ENCODE measurements around the gene OPN1SW. TPM values are rescaled to one million over a fixed set of nuclear protein-coding genes. Genes with fewer than 3 reads are reported as not detected.

The OPN1SW gene
- polyA plus RNA-seq, 1 experiment = not detected

DNA sequence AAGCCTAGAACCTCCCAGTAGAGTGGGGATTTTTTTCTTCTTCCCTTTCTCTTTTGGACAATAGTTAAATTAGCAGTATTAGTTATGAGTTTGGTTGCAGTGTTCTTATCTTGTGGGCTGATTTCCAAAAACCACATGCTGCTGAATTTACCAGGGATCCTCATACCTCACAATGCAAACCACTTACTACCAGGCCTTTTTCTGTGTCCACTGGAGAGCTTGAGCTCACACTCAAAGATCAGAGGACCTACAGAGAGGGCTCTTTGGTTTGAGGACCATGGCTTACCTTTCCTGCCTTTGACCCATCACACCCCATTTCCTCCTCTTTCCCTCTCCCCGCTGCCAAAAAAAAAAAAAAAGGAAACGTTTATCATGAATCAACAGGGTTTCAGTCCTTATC lies 5.4 kb downstream of the OPN1SW start:
- DNase-seq (ENCODE audit: low read depth, low spot score) = no peak
- Histone ChIP-seq H3K9me3 (ENCODE audit: control insufficient read depth, insufficient read depth, low read length) (peaks cover 1% of the 10 kb centered on the region; the same call in 1 of the 2 replicates), H3K27ac (ENCODE audit: low read depth, low read length) (no peak overlapping the region), H3K4me3 (ENCODE audit: low read depth, low read length) (no peak overlapping the region), H3K27me3 (ENCODE audit: control insufficient read depth, insufficient read depth, low read length) (no peaks in the 10 kb centered on the region)
- POLR2A ChIA-PET = no interaction called here
- TF ChIP-seq, protein P1, sequence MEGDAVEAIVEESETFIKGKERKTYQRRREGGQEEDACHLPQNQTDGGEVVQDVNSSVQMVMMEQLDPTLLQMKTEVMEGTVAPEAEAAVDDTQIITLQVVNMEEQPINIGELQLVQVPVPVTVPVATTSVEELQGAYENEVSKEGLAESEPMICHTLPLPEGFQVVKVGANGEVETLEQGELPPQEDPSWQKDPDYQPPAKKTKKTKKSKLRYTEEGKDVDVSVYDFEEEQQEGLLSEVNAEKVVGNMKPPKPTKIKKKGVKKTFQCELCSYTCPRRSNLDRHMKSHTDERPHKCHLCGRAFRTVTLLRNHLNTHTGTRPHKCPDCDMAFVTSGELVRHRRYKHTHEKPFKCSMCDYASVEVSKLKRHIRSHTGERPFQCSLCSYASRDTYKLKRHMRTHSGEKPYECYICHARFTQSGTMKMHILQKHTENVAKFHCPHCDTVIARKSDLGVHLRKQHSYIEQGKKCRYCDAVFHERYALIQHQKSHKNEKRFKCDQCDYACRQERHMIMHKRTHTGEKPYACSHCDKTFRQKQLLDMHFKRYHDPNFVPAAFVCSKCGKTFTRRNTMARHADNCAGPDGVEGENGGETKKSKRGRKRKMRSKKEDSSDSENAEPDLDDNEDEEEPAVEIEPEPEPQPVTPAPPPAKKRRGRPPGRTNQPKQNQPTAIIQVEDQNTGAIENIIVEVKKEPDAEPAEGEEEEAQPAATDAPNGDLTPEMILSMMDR (IDR thresholded peaks at IDR 0.05; ENCODE audit: low read depth, low read length) = no peak
- CTCF ChIA-PET = interaction anchor here (0.6 kb wide), 1 partner anchor 31 kb away, joined by 3 read pairs; the partner anchor contains the start of gene CALU

DNA sequence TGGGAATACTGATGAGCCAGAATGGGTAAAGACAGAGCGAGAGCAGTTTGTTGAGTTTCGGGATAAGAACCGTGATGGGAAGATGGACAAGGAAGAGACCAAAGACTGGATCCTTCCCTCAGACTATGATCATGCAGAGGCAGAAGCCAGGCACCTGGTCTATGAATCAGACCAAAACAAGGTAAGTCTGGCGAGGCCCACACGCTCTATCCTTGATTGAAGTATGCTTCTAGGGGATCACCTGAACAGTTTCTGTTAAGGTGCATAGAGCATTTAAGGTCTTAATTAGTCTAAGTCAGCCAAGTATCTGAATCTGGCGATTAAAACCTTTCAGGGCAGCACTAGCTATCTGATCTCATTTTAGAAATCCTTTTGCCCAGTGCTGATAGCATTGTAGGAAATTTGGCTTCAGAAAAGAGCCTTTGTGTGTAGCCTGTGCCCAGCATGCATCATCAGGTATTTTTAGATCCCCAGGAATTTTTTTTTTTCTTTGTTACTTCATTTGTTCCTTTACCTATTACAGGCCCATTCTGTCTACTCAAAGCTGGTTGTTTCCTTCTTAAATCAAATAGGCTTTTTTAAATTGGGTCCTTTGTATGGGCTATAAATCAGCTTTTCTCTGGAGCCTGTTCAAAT lies 8.0 kb downstream of the OPN1SW start:
- ChIA-PET CTCF (interaction anchor here (0.8 kb wide), 1 partner anchor 95 kb away, joined by 3 read pairs; the partner anchor contains the start of gene ATP6V1F), POLR2A (interaction anchor here (1.2 to 1.6 kb wide), 2 partner anchors 9 to 29 kb away, joined by 3 to 4 read pairs; no protein-coding TSS in a partner anchor)
- TF ChIP-seq, protein P1 (IDR thresholded peaks at IDR 0.05; ENCODE audit: low read depth, low read length) = no peak
- Histone ChIP-seq H3K27ac (ENCODE audit: low read depth, low read length) (no peak overlapping the region), H3K9me3 (ENCODE audit: control insufficient read depth, insufficient read depth, low read length) (no peaks in the 10 kb centered on the region), H3K4me3 (ENCODE audit: low read depth, low read length) (no peak overlapping the region), H3K27me3 (ENCODE audit: control insufficient read depth, insufficient read depth, low read length) (no peaks in the 10 kb centered on the region)
- no peak for DNase-seq (ENCODE audit: low read depth, low spot score)

DNA sequence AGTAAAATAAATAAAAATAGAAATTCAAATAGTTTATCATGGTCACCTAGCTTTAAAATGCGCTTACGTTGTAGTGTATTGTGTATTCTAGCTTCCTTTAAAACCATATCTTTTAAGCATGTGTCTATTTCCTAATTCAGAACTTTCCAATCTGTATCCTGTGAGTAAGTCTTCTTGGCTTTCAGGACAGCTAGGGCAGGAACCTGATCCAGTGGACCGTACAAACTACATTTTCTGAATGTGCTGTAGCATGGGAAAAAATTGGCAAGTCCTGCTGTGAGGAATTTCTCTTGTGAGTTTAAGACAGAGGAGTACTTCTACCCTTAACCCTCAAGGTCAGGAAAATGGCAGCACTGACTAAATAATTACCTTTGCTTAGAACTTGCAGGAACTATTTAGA lies 12.1 kb downstream of the OPN1SW start:
- CTCF ChIA-PET = no interaction called here
- no peaks in the 10 kb centered on the region for H3K9me3 ChIP-seq (ENCODE audit: control insufficient read depth, insufficient read depth, low read length)
- POLR2A ChIA-PET = no interaction called here
- H3K4me3 ChIP-seq (ENCODE audit: low read depth, low read length) = no peak overlapping the region
- H3K27me3 ChIP-seq (ENCODE audit: control insufficient read depth, insufficient read depth, low read length) = no peaks in the 10 kb centered on the region
- TF ChIP-seq, protein P1 (IDR thresholded peaks at IDR 0.05; ENCODE audit: low read depth, low read length) = no peak
- H3K27ac ChIP-seq (ENCODE audit: low read depth, low read length) = no peak overlapping the region
- no peak for DNase-seq (ENCODE audit: low read depth, low spot score)

DNA sequence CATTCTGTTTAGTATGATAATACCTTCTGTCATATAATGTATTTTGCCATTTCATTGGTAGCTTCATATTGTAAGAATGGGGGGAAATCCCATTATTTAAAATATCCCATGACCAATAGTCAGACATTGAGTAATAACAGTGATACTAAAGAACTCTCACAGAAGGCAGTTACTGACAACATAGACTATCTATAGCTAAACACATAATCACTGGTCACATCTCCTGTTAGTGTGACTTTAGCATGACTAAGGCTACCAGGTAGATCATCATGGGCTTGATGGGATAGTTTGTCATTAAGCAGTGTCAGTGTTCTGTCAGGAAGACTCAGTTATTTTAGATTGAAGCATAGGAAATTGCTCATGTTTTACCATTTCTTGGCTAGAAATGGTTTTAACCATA lies 16.4 kb downstream of the OPN1SW start:
- H3K4me3 ChIP-seq (ENCODE audit: low read depth, low read length) = no peak overlapping the region
- H3K9me3 ChIP-seq (ENCODE audit: control insufficient read depth, insufficient read depth, low read length) = no peaks in the 10 kb centered on the region
- TF ChIP-seq, protein P1 (IDR thresholded peaks at IDR 0.05; ENCODE audit: low read depth, low read length) = no peak
- no peak overlapping the region for H3K27ac ChIP-seq (ENCODE audit: low read depth, low read length)
- CTCF ChIA-PET = no interaction called here
- H3K27me3 ChIP-seq (ENCODE audit: control insufficient read depth, insufficient read depth, low read length) = no peaks in the 10 kb centered on the region
- DNase-seq (ENCODE audit: low read depth, low spot score) = no peak
- POLR2A ChIA-PET = interaction anchor here (1.5 kb wide), 1 partner anchor 9 kb away, joined by 3 read pairs; no protein-coding TSS in a partner anchor

DNA sequence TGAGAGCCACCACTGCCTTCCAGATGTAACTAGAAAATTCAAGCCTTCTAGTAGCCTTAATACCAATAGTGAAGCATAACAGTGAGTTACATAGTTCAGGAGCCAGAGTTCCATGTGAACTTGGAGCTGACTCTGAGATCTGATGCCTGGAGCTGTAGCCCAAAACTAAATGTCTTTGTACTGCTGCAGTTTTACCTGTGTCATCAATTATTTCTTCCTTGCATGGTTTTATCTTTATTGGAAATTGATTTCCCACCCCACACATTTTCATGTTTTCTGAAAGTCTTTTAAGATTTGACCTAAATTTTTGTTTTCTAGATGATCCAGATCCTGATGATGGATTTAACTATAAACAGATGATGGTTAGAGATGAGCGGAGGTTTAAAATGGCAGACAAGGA lies 17.0 kb downstream of the OPN1SW start:
- TF ChIP-seq, protein P1 (IDR thresholded peaks at IDR 0.05; ENCODE audit: low read depth, low read length) = no peak
- no peaks in the 10 kb centered on the region for H3K9me3 ChIP-seq (ENCODE audit: control insufficient read depth, insufficient read depth, low read length)
- H3K4me3 ChIP-seq (ENCODE audit: low read depth, low read length) = no peak overlapping the region
- no peak for DNase-seq (ENCODE audit: low read depth, low spot score)
- no peaks in the 10 kb centered on the region for H3K27me3 ChIP-seq (ENCODE audit: control insufficient read depth, insufficient read depth, low read length)
- H3K27ac ChIP-seq (ENCODE audit: low read depth, low read length) = no peak overlapping the region
- ChIA-PET POLR2A (interaction anchor here (1.5 kb wide), 1 partner anchor 10 kb away, joined by 3 read pairs; no protein-coding TSS in a partner anchor), CTCF (no interaction called here)

Data from AG04450 (cell line).